Epithelial cell of esophagus (primary cell): ENCODE results near the gene MTHFD1L.

Experiments used
- DNase-seq: peaks from one replicate; pipeline ENCODE4 v3.0.0; 2010; ENCODE audit warnings: low read depth
- H3K4me3 ChIP-seq: 2 replicates; pipeline ENCODE4 v1.5.1; 2011; ENCODE audit warnings: mild to moderate bottlenecking, low read length, control low read depth
- TF ChIP-seq, protein P1 (sequence below): IDR thresholded peaks from 2 replicates; pipeline ENCODE4 v1.5.1; 2011; ENCODE audit warnings: low read depth, mild to moderate bottlenecking, low read length, control low read depth, inconsistent platforms; ENCODE audit not compliant: insufficient read depth; ENCODE audit errors: missing control alignments

The MTHFD1L gene

DNA sequence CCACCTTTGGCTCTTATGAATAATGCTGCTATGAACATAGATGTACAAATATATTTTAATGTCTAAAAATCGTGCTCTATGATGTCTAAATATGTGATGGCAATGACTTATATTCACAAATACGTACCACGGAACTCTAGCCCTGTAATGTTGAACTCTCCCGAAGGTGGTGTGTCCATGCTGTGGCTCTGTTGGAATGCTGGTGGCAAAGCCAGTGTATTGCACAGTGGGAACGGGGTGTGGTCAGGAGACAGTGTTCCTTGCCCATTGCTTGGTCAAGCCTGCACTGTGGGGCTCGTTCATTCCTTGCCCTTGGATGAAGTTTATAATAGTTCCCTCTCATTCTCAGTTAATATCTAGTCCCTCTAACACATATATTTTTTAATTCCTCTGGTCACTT is 109.6 kb downstream of the MTHFD1L start:
- DNase-seq: no peak
- no peak overlapping the region for H3K4me3 ChIP-seq
- TF ChIP-seq, protein P1, sequence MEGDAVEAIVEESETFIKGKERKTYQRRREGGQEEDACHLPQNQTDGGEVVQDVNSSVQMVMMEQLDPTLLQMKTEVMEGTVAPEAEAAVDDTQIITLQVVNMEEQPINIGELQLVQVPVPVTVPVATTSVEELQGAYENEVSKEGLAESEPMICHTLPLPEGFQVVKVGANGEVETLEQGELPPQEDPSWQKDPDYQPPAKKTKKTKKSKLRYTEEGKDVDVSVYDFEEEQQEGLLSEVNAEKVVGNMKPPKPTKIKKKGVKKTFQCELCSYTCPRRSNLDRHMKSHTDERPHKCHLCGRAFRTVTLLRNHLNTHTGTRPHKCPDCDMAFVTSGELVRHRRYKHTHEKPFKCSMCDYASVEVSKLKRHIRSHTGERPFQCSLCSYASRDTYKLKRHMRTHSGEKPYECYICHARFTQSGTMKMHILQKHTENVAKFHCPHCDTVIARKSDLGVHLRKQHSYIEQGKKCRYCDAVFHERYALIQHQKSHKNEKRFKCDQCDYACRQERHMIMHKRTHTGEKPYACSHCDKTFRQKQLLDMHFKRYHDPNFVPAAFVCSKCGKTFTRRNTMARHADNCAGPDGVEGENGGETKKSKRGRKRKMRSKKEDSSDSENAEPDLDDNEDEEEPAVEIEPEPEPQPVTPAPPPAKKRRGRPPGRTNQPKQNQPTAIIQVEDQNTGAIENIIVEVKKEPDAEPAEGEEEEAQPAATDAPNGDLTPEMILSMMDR: no peak

DNA sequence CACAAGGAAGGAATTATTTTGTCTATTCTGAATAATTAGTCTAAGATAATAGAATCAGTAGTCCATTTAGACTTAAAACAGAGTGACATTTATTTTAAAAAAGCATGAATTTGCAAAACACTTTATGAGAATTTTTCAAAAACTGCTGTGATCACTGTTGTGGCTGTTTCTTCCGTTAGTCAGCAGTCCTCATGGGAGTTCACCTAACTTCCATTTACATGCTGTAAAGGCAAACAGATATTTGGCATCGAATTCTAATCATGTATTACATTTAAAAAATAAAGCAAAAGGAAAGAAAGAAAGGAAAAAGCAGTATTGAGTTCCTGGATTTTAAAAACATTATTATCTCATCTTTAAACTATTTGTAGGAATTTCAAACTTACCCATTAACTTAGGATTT is 111.8 kb downstream of the MTHFD1L start:
- H3K4me3 ChIP-seq: no peak overlapping the region
- no peak for DNase-seq
- TF ChIP-seq, protein P1: no peak

- DNase-seq: no peak
- TF ChIP-seq, protein P1: no peak
These were observed 113.1 kb downstream of the MTHFD1L start for GRCh38 chr6:150978624-150979023.

GRCh38 chr6:150979826-150980350 is 114.4 kb downstream of the MTHFD1L start:
- no peak for DNase-seq

More at GRCh38 chr6:150978624-150979023, 113.1 kb downstream of the MTHFD1L start:
- no peak overlapping the region for H3K4me3 ChIP-seq

GRCh38 chr6:150981095-150981494 is 115.6 kb downstream of the MTHFD1L start:
- DNase-seq: no peak
- no peak overlapping the region for H3K4me3 ChIP-seq
- TF ChIP-seq, protein P1: no peak

More at GRCh38 chr6:150979826-150980350, 114.4 kb downstream of the MTHFD1L start:
- TF ChIP-seq, protein P1: no peak
- H3K4me3 ChIP-seq: no peak overlapping the region

GRCh38 chr6:150981669-150982068 is 116.2 kb downstream of the MTHFD1L start:
- no peak for DNase-seq
- TF ChIP-seq, protein P1: no peak
- no peak overlapping the region for H3K4me3 ChIP-seq

- TF ChIP-seq, protein P1: no peak
- DNase-seq: peak; percentile 52
- no peak overlapping the region for H3K4me3 ChIP-seq
These were observed 121.9 kb downstream of the MTHFD1L start for GRCh38 chr6:150987371-150987828.
